Mucosa of rectum (tissue), 2 donors: ENCODE results near the gene BAIAP2.
A peak's percentile ranks its signal among the peaks of the same experiment; 100 is the strongest.

ENCODE experiments used
- H3K27ac ChIP-seq, 2 donors: one replicate each; pipeline ENCODE4 v1.7.0; 2013; ENCODE audit warnings: inconsistent platforms in 2 of 2, low read depth in 2 of 2, low read length in 2 of 2
- H3K27me3 ChIP-seq, 2 donors: one replicate each; pipeline ENCODE4 v1.7.0; 2013; ENCODE audit warnings: low read length in 2 of 2; ENCODE audit not compliant: control insufficient read depth in 2 of 2, insufficient read depth in 2 of 2
- H3K36me3 ChIP-seq, 2 donors: one replicate each; pipeline ENCODE4 v1.7.0; 2013; ENCODE audit warnings: low read length in 2 of 2; ENCODE audit not compliant: control insufficient read depth in 2 of 2, insufficient read depth in 2 of 2
- H3K4me1 ChIP-seq, 2 donors: one replicate each; pipeline ENCODE4 v1.7.0; 2013; ENCODE audit warnings: low read length in 2 of 2, mild to moderate bottlenecking in 1 of 2; ENCODE audit not compliant: control insufficient read depth in 2 of 2, insufficient read depth in 2 of 2
- H3K4me3 ChIP-seq, 2 donors: one replicate each; pipeline ENCODE4 v1.7.0; 2013; ENCODE audit warnings: low read length in 2 of 2
- H3K9ac ChIP-seq, 2 donors: one replicate each; pipeline ENCODE4 v1.7.0; 2013; ENCODE audit warnings: low read length in 2 of 2, low read depth in 1 of 2, mild to moderate bottlenecking in 1 of 2
- H3K9me3 ChIP-seq, 2 donors: one replicate each; pipeline ENCODE4 v1.7.0; 2013; ENCODE audit warnings: low read length in 2 of 2; ENCODE audit not compliant: control insufficient read depth in 2 of 2
- donor health status: healthy.
- donor health status: Normal muscosa, but diverticular disease.

The BAIAP2 gene

DNA sequence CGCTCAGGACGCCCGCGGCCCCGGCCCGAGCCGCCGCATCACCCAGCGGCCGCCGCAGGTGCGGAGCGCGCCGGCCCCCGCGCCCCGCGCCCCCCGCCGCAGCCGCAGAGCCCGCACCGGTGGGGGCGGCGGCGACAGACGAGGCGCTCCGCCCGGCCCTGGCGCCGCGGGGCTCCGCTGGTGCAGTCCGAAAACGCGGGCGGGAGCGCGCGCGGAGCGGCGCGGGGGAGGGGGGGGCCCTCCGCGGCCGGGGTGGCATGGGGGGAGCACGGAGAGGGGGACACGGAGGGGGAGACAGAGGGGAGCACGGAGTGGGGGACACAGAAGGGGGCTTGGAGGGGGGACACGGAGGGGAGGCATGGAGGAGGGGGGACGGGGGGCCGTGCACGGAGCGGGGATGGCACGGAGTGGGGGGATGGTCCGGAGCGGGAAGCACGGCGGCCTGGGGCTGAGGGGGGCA, 131.1 kb downstream of the BAIAP2 start, which contains the start of gene AATK:
AATK (minus strand) TSS at position 189 of the 460 bp plus-strand sequence. CDS start 229 bp downstream, outside the sequence.
- peaks cover 6 to 20% of the 10 kb centered on the region in 2 donors for H3K27me3 ChIP-seq
- H3K27ac ChIP-seq: no peak within 1 kb of the TSS
- peaks cover 0 to 3% of the 10 kb centered on the region in 2 donors for H3K4me1 ChIP-seq
- H3K4me3 ChIP-seq: peak within 1 kb of the TSS in 1 of 2 donors; percentile 41
- H3K9me3 ChIP-seq: no peaks in the 10 kb centered on the region
- no peaks in the 10 kb centered on the region for H3K36me3 ChIP-seq
- no peak within 1 kb of the TSS for H3K9ac ChIP-seq
